ENCODE data around the gene NRAP. TPM values are rescaled to one million over a fixed set of nuclear protein-coding genes. Genes with fewer than 3 reads are reported as not detected.

NRAP gene
- total and polyA plus RNA-seq, 2 experiments from 2014 or later, result not detected

DNA sequence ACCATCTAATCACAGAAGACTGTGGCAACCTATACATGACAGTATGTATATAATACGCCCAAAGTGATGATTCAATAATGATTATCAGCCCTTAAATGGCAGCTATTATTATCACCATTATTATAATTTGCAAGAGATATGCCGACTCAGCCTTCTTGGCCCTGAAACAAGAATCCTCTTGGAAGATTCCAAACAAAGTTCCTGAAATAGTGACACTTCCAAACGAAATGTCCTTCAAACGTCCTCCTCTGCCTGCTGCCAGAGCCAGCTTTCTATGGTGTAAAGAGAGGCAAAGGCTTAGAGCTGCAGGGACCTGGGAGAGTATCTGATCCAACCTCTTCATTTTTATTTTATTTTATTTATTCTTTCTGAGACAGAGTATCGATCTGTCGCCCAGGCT lies 36.0 kb downstream of the NRAP start:
- H3K4me1 ChIP-seq (ENCODE audit: insufficient read depth), result no peaks in the 10 kb centered on the region
- no peak for DNase-seq (ENCODE audit: low spot score)
- no peaks in the 10 kb centered on the region for H4K20me1 ChIP-seq (replicated peaks; ENCODE audit: insufficient read depth)
- Mint-ChIP-seq H3K36me3 (ENCODE audit: low read depth) (no peaks in the 10 kb centered on the region), H3K27ac (no peak overlapping the region), H3K27me3 (ENCODE audit: insufficient read depth, low read depth, poor library complexity) (no peaks in the 10 kb centered on the region), H3K4me1 (peaks cover 12% of the 10 kb centered on the region; the same call in 2 of the 3 replicates), H3K4me3 (no peak overlapping the region), H3K9me3 (no peaks in the 10 kb centered on the region)
- no peak overlapping the region for H3K27ac ChIP-seq (ENCODE audit: low read depth)
- no peaks in the 10 kb centered on the region for H3F3A ChIP-seq (replicated peaks; ENCODE audit: low read depth)
- H3K79me2 ChIP-seq (replicated peaks; ENCODE audit: insufficient read depth), result no peaks in the 10 kb centered on the region
- no peaks in the 10 kb centered on the region for H3K27me3 ChIP-seq (ENCODE audit: insufficient read depth)
- H3K9me2 ChIP-seq (ENCODE audit: insufficient read depth), result no peaks in the 10 kb centered on the region
- no peak overlapping the region for H3K4me2 ChIP-seq
- H3K4me3 ChIP-seq, result no peak overlapping the region
- no peaks in the 10 kb centered on the region; the same call in 1 of the 2 replicates for H3K36me3 ChIP-seq (ENCODE audit: insufficient read depth)
- no peak for TF ChIP-seq CREB1 (CRISPR knock-in tag; IDR thresholded peaks at IDR 0.05; ENCODE audit: low read depth)
- TF ChIP-seq EZH2 (IDR thresholded peaks at IDR 0.05; ENCODE audit: low read depth, unreplicated experiment), result no peak
- TF ChIP-seq, protein P1, sequence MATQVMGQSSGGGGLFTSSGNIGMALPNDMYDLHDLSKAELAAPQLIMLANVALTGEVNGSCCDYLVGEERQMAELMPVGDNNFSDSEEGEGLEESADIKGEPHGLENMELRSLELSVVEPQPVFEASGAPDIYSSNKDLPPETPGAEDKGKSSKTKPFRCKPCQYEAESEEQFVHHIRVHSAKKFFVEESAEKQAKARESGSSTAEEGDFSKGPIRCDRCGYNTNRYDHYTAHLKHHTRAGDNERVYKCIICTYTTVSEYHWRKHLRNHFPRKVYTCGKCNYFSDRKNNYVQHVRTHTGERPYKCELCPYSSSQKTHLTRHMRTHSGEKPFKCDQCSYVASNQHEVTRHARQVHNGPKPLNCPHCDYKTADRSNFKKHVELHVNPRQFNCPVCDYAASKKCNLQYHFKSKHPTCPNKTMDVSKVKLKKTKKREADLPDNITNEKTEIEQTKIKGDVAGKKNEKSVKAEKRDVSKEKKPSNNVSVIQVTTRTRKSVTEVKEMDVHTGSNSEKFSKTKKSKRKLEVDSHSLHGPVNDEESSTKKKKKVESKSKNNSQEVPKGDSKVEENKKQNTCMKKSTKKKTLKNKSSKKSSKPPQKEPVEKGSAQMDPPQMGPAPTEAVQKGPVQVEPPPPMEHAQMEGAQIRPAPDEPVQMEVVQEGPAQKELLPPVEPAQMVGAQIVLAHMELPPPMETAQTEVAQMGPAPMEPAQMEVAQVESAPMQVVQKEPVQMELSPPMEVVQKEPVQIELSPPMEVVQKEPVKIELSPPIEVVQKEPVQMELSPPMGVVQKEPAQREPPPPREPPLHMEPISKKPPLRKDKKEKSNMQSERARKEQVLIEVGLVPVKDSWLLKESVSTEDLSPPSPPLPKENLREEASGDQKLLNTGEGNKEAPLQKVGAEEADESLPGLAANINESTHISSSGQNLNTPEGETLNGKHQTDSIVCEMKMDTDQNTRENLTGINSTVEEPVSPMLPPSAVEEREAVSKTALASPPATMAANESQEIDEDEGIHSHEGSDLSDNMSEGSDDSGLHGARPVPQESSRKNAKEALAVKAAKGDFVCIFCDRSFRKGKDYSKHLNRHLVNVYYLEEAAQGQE (IDR thresholded peaks at IDR 0.05; ENCODE audit: unreplicated experiment), result no peak
- no peak for TF ChIP-seq JUNB (IDR thresholded peaks at IDR 0.05; ENCODE audit: unreplicated experiment)
- no peak for TF ChIP-seq ZNF331 (CRISPR knock-in tag; IDR thresholded peaks at IDR 0.05; ENCODE audit: low read depth)
- no peak overlapping the region for H2AFZ ChIP-seq
- no peak for ATAC-seq

DNA sequence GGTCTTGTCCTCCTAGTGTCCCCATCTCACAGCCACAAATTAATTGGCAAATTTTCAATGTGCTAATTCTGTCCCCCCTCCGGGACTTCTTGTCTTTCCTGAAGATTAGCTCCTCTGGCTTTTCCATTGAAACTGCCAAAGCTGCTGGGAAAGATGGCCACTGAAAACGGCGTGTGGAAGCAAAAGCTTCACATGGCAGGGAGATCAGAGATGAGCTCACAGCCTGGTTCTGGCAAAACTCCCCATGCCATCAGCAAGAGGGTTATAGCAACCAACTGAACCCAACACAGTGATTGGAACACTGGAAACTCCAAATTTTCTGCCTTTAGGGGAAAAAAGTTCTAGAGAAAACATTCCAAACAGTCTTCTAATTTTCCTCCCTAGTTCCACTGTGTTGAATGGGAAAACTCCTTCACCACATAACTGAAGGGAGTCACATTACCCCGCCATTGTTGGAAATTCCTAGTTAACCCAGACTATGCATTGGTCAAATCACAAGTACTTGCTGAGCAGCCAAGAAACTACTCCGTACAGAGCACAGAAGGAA lies 37.0 kb downstream of the NRAP start:
- Mint-ChIP-seq H3K27me3 (ENCODE audit: insufficient read depth, low read depth, poor library complexity) (no peaks in the 10 kb centered on the region), H3K36me3 (ENCODE audit: low read depth) (no peaks in the 10 kb centered on the region), H3K27ac (no peak overlapping the region), H3K4me3 (no peak overlapping the region), H3K9me3 (no peaks in the 10 kb centered on the region), H3K4me1 (peaks cover 10% of the 10 kb centered on the region; the same call in 2 of the 3 replicates)
- DNase-seq (ENCODE audit: low spot score), result no peak
- H3K27me3 ChIP-seq (ENCODE audit: insufficient read depth), result no peaks in the 10 kb centered on the region
- no peak overlapping the region for H3K4me3 ChIP-seq
- no peaks in the 10 kb centered on the region for H3F3A ChIP-seq (replicated peaks; ENCODE audit: low read depth)
- H2AFZ ChIP-seq, result peak overlapping the region; percentile 56; the same call in 1 of the 2 replicates
- no peaks in the 10 kb centered on the region for H3K79me2 ChIP-seq (replicated peaks; ENCODE audit: insufficient read depth)
- no peaks in the 10 kb centered on the region for H3K4me1 ChIP-seq (ENCODE audit: insufficient read depth)
- ATAC-seq, result no peak
- TF ChIP-seq NANOG (IDR thresholded peaks at IDR 0.05; ENCODE audit: borderline replicate concordance) (no peak), ZNF114 (CRISPR knock-in tag; IDR thresholded peaks at IDR 0.05) (no peak)
- no peaks in the 10 kb centered on the region; the same call in 1 of the 2 replicates for H3K36me3 ChIP-seq (ENCODE audit: insufficient read depth)
- no peak overlapping the region for H3K27ac ChIP-seq (ENCODE audit: low read depth)
- H3K4me2 ChIP-seq, result no peak overlapping the region
- H4K20me1 ChIP-seq (replicated peaks; ENCODE audit: insufficient read depth), result no peaks in the 10 kb centered on the region
- no peaks in the 10 kb centered on the region for H3K9me2 ChIP-seq (ENCODE audit: insufficient read depth)

Data from GM23338 (cell line).